Suprapubic skin (tissue), 4 donors: ENCODE results near the gene COL25A1. TPM values are rescaled to one million over a fixed set of nuclear protein-coding genes. Genes with fewer than 3 reads are reported as not detected.

Source experiments
- DNase-seq, 2 donors: peaks; one replicate each; pipeline ENCODE4 v3.0.0-alpha.2; 2019; ENCODE audit warnings: low spot score in 2 of 2
- H3K27ac ChIP-seq: fragments of 200-600 bp; sonication (generic); one replicate; pipeline ENCODE4 v1.5.1; 2019
- H3K27me3 ChIP-seq: fragments of 200-600 bp; sonication (generic); one replicate; pipeline ENCODE4 v1.5.1; 2019
- H3K36me3 ChIP-seq: fragments of 200-600 bp; sonication (generic); one replicate; pipeline ENCODE4 v1.5.1; 2019
- H3K4me1 ChIP-seq: fragments of 200-600 bp; sonication (generic); one replicate; pipeline ENCODE4 v1.5.1; 2019
- H3K4me3 ChIP-seq: fragments of 200-600 bp; sonication (generic); one replicate; pipeline ENCODE4 v1.5.1; 2019; ENCODE audit warnings: mild to moderate bottlenecking
- H3K9me3 ChIP-seq: fragments of 200-600 bp; sonication (generic); one replicate; pipeline ENCODE4 v1.5.1; 2019
- CTCF ChIP-seq, 2 donors: fragments of 200-600 bp in 1 of 2; fragments of 450-650 bp in 1 of 2; sonication (generic) in 1 of 2; IDR thresholded peaks; one replicate each; pipeline ENCODE4 v1.5.1; 2016 to 2019; ENCODE audit warnings: antibody characterized with exemption in 2 of 2, mild to moderate bottlenecking in 1 of 2, moderate library complexity in 1 of 2
- EP300 ChIP-seq: sonication (generic); formaldehyde crosslinking; IDR thresholded peaks from one replicate; pipeline ENCODE4 v1.6.1; 2017; ENCODE audit warnings: antibody characterized with exemption
- POLR2A ChIP-seq, 2 donors: fragments of 450-650 bp; IDR thresholded peaks; one replicate each; pipeline ENCODE4 v1.6.1; 2017; ENCODE audit warnings: antibody characterized with exemption in 2 of 2, mild to moderate bottlenecking in 2 of 2, moderate library complexity in 2 of 2
- POLR2AphosphoS5 ChIP-seq, 3 donors: sonication (generic); formaldehyde crosslinking; IDR thresholded peaks; one replicate each; pipeline ENCODE4 v1.6.1; 2017; ENCODE audit warnings: antibody characterized with exemption in 3 of 3
- WGBS: methylation state at CpG from one replicate; pipeline ENCODE4 v1.1.5; 2018; 5-methylcytosine and 5-hydroxymethylcytosine counted together
- total RNA-seq, 4 donors: library from RNA; depleted of rRNA; stranded (reverse); fragments of >200 nt; gene quantifications; one replicate each; pipeline ENCODE4 v1.1.0, GENCODE V29; 2016

The COL25A1 gene
- total RNA-seq, 4 donors from 2014 or later = 0.30 to 1.4 (median 1.0) TPM

- Histone ChIP-seq H3K9me3 (no peaks in the 10 kb centered on the region), H3K27ac (no peak overlapping the region), H3K4me1 (no peaks in the 10 kb centered on the region), H3K27me3 (no peaks in the 10 kb centered on the region), H3K4me3 (no peak overlapping the region), H3K36me3 (no peaks in the 10 kb centered on the region)
- WGBS = 65% methylated on average over 1 of the region's 1 CpG
- no peak for TF ChIP-seq POLR2A (IDR thresholded peaks at IDR 0.05)
- TF ChIP-seq POLR2AphosphoS5 (IDR thresholded peaks at IDR 0.05) = no peak
- TF ChIP-seq EP300 = no peak
- no peak for TF ChIP-seq CTCF (IDR thresholded peaks at IDR 0.05)
- DNase-seq = no peak
These were observed 8.5 kb downstream of the COL25A1 start for GRCh38 chr4:109294006-109294405.

- WGBS = 78% methylated on average over 2 of the region's 2 CpGs
- H3K4me3 ChIP-seq = no peak overlapping the region
These were observed 10.7 kb downstream of the COL25A1 start for GRCh38 chr4:109291707-109292238.

DNA sequence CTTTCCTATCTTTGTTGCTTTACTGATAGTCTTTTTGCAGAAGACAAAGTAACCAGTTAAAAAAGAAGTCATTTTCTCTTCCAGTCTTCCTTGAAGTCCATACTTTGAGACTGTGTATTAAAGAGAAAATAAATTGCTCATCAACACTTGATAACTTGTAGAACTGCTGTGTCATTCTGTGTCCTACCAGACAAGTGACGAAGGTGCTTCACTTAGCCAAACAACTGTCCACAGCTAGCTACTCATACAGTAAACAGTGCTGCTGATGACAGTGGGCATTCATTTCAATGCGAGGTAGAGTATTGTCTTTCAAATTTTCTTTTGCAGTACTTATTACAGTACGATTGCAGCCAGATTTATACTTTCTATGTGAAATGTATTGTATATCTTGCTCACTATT is 11.5 kb downstream of the COL25A1 start:
- H3K27ac ChIP-seq = no peak overlapping the region
- no peaks in the 10 kb centered on the region for H3K36me3 ChIP-seq
- H3K4me3 ChIP-seq = no peak overlapping the region
- TF ChIP-seq POLR2A (IDR thresholded peaks at IDR 0.05) (no peak), CTCF (IDR thresholded peaks at IDR 0.05) (no peak), EP300 (no peak), POLR2AphosphoS5 (IDR thresholded peaks at IDR 0.05) (no peak)
- no peaks in the 10 kb centered on the region for H3K4me1 ChIP-seq
- no peaks in the 10 kb centered on the region for H3K27me3 ChIP-seq
- WGBS = 99% methylated on average over 3 of the region's 3 CpGs
- H3K9me3 ChIP-seq = no peaks in the 10 kb centered on the region
- no peak for DNase-seq

More at GRCh38 chr4:109291707-109292238, 10.7 kb downstream of the COL25A1 start:
- no peak for TF ChIP-seq EP300
- TF ChIP-seq CTCF (IDR thresholded peaks at IDR 0.05) = no peak
- TF ChIP-seq POLR2A (IDR thresholded peaks at IDR 0.05) = no peak
- H3K36me3 ChIP-seq = no peaks in the 10 kb centered on the region
- no peaks in the 10 kb centered on the region for H3K9me3 ChIP-seq
- H3K27ac ChIP-seq = no peak overlapping the region
- no peaks in the 10 kb centered on the region for H3K4me1 ChIP-seq
- no peak for DNase-seq
- no peaks in the 10 kb centered on the region for H3K27me3 ChIP-seq

- Histone ChIP-seq H3K36me3 (no peaks in the 10 kb centered on the region), H3K27me3 (no peaks in the 10 kb centered on the region), H3K4me3 (no peak overlapping the region), H3K27ac (no peak overlapping the region), H3K4me1 (no peaks in the 10 kb centered on the region), H3K9me3 (no peaks in the 10 kb centered on the region)
- TF ChIP-seq CTCF (IDR thresholded peaks at IDR 0.05) (no peak), POLR2A (IDR thresholded peaks at IDR 0.05) (no peak), EP300 (no peak), POLR2AphosphoS5 (IDR thresholded peaks at IDR 0.05) (no peak)
- no peak for DNase-seq
- WGBS = 71% methylated on average over 3 of the region's 3 CpGs
These were observed 23.8 kb downstream of the COL25A1 start for GRCh38 chr4:109278594-109279031.

DNA sequence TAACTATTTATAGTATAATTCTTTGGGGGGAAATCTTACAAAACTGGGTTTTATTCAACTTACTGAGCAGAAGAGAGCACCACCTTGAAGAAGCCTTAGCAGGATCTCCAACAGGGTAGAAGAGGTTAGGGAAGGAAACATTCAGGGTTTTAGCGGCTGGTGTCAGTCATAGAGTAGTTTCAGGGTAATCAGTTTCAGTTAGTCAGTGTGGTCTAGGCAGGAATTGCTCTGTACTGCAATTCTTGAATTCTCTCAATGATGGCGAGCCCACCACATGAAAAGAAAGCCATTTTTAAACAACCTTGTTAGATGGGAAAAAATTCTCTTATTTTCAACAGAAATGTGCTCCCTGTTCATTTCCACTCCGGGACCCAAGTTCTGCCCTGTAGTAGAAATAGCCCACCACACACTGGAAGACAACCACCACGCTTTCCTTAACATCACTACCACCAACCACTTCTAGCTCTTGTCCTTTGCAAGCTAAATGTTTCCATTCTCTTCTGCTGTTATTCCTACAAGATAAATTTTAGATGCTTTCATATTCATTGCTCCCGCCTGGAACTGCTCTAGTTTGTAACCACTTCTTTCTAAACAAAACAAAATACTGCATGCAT is 25.9 kb downstream of the COL25A1 start:
- Histone ChIP-seq H3K36me3 (no peaks in the 10 kb centered on the region), H3K27ac (no peak overlapping the region), H3K9me3 (no peaks in the 10 kb centered on the region), H3K27me3 (no peaks in the 10 kb centered on the region), H3K4me1 (no peaks in the 10 kb centered on the region), H3K4me3 (no peak overlapping the region)
- 94% methylated on average over 5 of the region's 5 CpGs for WGBS
- DNase-seq = no peak
- TF ChIP-seq POLR2AphosphoS5 (IDR thresholded peaks at IDR 0.05) = no peak
